OCI-LY7 (cell line): ENCODE data around the gene TTF1.

Experiments used
- EZH2phosphoT487 ChIP-seq: fragments of 200-600 bp; sonication (generic); IDR thresholded peaks from 2 replicates; pipeline ENCODE4 v1.6.1; 2018; ENCODE audit warnings: low read depth, borderline replicate concordance, mild to moderate bottlenecking, mixed run types, antibody characterized with exemption, low read length, moderate library complexity, mixed read lengths
- TF ChIP-seq, protein P1 (sequence below): fragments of 200-600 bp; sonication (generic); conservative IDR thresholded peaks from 2 replicates; pipeline ENCODE4 v1.5.1; 2014; ENCODE audit warnings: mild to moderate bottlenecking, antibody characterized with exemption, low read length, moderate library complexity, mixed read lengths

DNA sequence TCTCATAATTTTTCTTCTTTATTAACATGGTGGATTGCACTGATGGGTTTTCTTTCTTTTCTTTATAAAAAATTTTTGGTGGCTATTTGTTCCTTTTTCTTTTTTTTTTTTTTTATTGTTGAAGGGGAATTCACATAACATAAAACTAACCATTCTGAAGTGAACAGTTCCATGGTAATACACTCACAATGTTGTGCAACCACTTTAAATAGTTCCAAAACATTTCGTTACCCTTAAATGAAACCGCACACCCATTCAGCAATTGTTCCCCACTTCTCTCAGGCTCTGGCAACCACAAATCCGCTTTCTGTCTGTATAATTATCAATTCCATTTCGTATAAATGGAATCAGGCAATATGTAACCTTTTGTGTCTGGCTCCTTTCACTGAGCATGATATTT, 40.2 kb downstream of the TTF1 start:
- TF ChIP-seq, protein P1, sequence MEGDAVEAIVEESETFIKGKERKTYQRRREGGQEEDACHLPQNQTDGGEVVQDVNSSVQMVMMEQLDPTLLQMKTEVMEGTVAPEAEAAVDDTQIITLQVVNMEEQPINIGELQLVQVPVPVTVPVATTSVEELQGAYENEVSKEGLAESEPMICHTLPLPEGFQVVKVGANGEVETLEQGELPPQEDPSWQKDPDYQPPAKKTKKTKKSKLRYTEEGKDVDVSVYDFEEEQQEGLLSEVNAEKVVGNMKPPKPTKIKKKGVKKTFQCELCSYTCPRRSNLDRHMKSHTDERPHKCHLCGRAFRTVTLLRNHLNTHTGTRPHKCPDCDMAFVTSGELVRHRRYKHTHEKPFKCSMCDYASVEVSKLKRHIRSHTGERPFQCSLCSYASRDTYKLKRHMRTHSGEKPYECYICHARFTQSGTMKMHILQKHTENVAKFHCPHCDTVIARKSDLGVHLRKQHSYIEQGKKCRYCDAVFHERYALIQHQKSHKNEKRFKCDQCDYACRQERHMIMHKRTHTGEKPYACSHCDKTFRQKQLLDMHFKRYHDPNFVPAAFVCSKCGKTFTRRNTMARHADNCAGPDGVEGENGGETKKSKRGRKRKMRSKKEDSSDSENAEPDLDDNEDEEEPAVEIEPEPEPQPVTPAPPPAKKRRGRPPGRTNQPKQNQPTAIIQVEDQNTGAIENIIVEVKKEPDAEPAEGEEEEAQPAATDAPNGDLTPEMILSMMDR: no peak
- no peak for TF ChIP-seq EZH2phosphoT487
